Measurements from ENCODE around the gene C2CD4B. TPM values are rescaled to one million over a fixed set of nuclear protein-coding genes. Genes with fewer than 3 reads are reported as not detected.

Gene C2CD4B
- polyA plus RNA-seq, 2 of the 4 experiments (the other 2 are of a cell fraction), result 0.06 to 0.63 TPM

DNA sequence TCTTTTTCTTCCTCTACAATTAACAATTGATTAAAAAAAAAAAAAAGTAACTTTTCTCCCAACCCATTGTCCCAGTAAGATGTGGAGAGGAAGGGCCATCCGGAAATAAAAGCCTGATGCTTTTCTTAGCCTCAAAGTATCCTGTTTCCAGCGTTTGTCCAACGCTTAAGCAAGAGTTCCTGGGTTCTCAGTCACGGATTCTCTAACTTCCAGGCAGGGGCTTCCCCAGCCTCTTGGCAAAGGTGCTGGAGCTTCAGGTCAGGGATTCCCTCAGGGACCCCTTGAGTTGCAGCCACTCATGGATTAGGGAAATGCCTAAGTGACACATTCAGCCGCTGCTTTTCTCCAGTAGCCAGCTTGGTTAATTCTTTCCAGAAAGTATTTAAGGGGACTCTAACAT is 22.3 kb upstream of the C2CD4B start:
- TF ChIP-seq E2F6 (IDR thresholded peaks at IDR 0.05; ENCODE audit: borderline replicate concordance, low read depth), result no peak
- TF ChIP-seq CBX2 (IDR thresholded peaks at IDR 0.05; ENCODE audit: borderline replicate concordance, low read depth), result no peak
- TF ChIP-seq ZC3H11A (IDR thresholded peaks at IDR 0.05), result no peak
- TF ChIP-seq MAZ (IDR thresholded peaks at IDR 0.05; ENCODE audit: borderline replicate concordance, low read depth, low read length), result no peak
- TF ChIP-seq GATA3 (IDR thresholded peaks at IDR 0.05; ENCODE audit: borderline replicate concordance), result no peak
- TF ChIP-seq HOXB13 (CRISPR knock-in tag; IDR thresholded peaks at IDR 0.05; ENCODE audit: low read depth), result no peak
- no peak for TF ChIP-seq SREBF2 (IDR thresholded peaks at IDR 0.05)
- TF ChIP-seq FOSB (CRISPR knock-in tag; IDR thresholded peaks at IDR 0.05), result no peak
- no peak for TF ChIP-seq REST (IDR thresholded peaks at IDR 0.05)
- no peak for TF ChIP-seq EP300 (IDR thresholded peaks at IDR 0.05)
- TF ChIP-seq HDAC2 (IDR thresholded peaks at IDR 0.05), result no peak
- FAIRE-seq (no peak), ATAC-seq (no peak), DNase-seq (ENCODE audit: low read depth in 1 of 2, low spot score in 1 of 2) (no peak)
- H3K4me3 ChIP-seq, result no peak overlapping the region
- H3K9me3 ChIP-seq, result no peaks in the 10 kb centered on the region
- no peak overlapping the region for H3K27ac ChIP-seq
- no peaks in the 10 kb centered on the region for H3K4me1 ChIP-seq
- ChIA-PET POLR2A (no interaction called here), CTCF (interaction anchor here (1.0 to 1.2 kb wide), 3 partner anchors 13 to 120 kb away, joined by 3 to 5 read pairs (median 3); partner anchors contain the start of gene C2CD4A)
- H3K4me2 ChIP-seq, result no peak overlapping the region
- WGBS (ENCODE audit: missing lambda C conversion rate), result 60% methylated on average over 5 of the region's 5 CpGs

- Histone ChIP-seq H3K4me3 (no peak overlapping the region), H3K27ac (no peak overlapping the region), H3K4me2 (no peak overlapping the region), H3K9me3 (no peaks in the 10 kb centered on the region), H3K4me1 (no peaks in the 10 kb centered on the region)
- ChIA-PET POLR2A (no interaction called here), CTCF (interaction anchor here (0.7 to 1.0 kb wide), 2 partner anchors 14 to 21 kb away, joined by 3 to 5 read pairs; partner anchors contain the start of gene C2CD4B)
- FAIRE-seq (no peak), DNase-seq (ENCODE audit: low read depth in 1 of 2, low spot score in 1 of 2) (no peak), ATAC-seq (no peak)
- TF ChIP-seq POLR2A (IDR thresholded peaks at IDR 0.05; ENCODE audit: low read length) (no peak), RARB (CRISPR knock-in tag; IDR thresholded peaks at IDR 0.05) (no peak), REST (IDR thresholded peaks at IDR 0.05) (no peak), HOXB5 (CRISPR knock-in tag; IDR thresholded peaks at IDR 0.05) (no peak), EHF (CRISPR knock-in tag; IDR thresholded peaks at IDR 0.05) (no peak), FOXS1 (CRISPR knock-in tag; IDR thresholded peaks at IDR 0.05) (no peak), NR3C1 (IDR thresholded peaks at IDR 0.05) (no peak), NPAS2 (CRISPR knock-in tag; IDR thresholded peaks at IDR 0.05; ENCODE audit: borderline replicate concordance) (no peak), TP53 (CRISPR knock-in tag; IDR thresholded peaks at IDR 0.05) (no peak), ZSCAN20 (CRISPR knock-in tag; IDR thresholded peaks at IDR 0.05) (no peak), PBX3 (IDR thresholded peaks at IDR 0.05) (no peak), ESRRA (IDR thresholded peaks at IDR 0.05; ENCODE audit: borderline replicate concordance, low read length) (no peak), CBX2 (IDR thresholded peaks at IDR 0.05; ENCODE audit: borderline replicate concordance, low read depth) (no peak), HOXA7 (CRISPR knock-in tag; IDR thresholded peaks at IDR 0.05) (no peak), BCL3 (IDR thresholded peaks at IDR 0.05) (no peak)
- TF ChIP-seq, protein P1, sequence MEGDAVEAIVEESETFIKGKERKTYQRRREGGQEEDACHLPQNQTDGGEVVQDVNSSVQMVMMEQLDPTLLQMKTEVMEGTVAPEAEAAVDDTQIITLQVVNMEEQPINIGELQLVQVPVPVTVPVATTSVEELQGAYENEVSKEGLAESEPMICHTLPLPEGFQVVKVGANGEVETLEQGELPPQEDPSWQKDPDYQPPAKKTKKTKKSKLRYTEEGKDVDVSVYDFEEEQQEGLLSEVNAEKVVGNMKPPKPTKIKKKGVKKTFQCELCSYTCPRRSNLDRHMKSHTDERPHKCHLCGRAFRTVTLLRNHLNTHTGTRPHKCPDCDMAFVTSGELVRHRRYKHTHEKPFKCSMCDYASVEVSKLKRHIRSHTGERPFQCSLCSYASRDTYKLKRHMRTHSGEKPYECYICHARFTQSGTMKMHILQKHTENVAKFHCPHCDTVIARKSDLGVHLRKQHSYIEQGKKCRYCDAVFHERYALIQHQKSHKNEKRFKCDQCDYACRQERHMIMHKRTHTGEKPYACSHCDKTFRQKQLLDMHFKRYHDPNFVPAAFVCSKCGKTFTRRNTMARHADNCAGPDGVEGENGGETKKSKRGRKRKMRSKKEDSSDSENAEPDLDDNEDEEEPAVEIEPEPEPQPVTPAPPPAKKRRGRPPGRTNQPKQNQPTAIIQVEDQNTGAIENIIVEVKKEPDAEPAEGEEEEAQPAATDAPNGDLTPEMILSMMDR (IDR thresholded peaks at IDR 0.05), result no peak
- 77% methylated on average over 8 of the region's 27 CpGs for WGBS (ENCODE audit: missing lambda C conversion rate)
Observed at GRCh38 chr15:62186578-62186977, 21.5 kb upstream of the C2CD4B start.

Measured in A549 (cell line).